ENCODE data around the gene FAM110D.

The FAM110D gene

GRCh38 chr1:26158908-26159742 is at the start of gene FAM110D:
Gene FAM110D (plus strand): TSS chr1:26159079. CDS start chr1:26161292, 2,213 bp downstream.
- TF ChIP-seq CTCF (IDR thresholded peaks at IDR 0.05; ENCODE audit: borderline replicate concordance, extremely low read depth, low read length, poor library complexity, severe bottlenecking) (no peak), EZH2 (IDR thresholded peaks at IDR 0.05; ENCODE audit: borderline replicate concordance, low read depth, low read length, severe bottlenecking) (no peak)
- no peak within 1 kb of the TSS for H3K9ac ChIP-seq (ENCODE audit: low read depth, low read length)
- H3K27me3 ChIP-seq (ENCODE audit: insufficient read depth, low read length, poor library complexity), result peaks cover 39% of the 10 kb centered on the region
- no peak for DNase-seq
- H2AFZ ChIP-seq (ENCODE audit: low read depth, low read length), result no peak within 1 kb of the TSS
- H3K79me2 ChIP-seq (ENCODE audit: insufficient read depth, low read length), result no peaks in the 10 kb centered on the region
- H4K20me1 ChIP-seq (ENCODE audit: insufficient read depth, low read length), result no peaks in the 10 kb centered on the region
- peaks cover 25% of the 10 kb centered on the region for H3K4me1 ChIP-seq (ENCODE audit: insufficient read depth, low read length)
- no peaks in the 10 kb centered on the region for H3K36me3 ChIP-seq (ENCODE audit: insufficient read depth, low read length)
- ATAC-seq (ENCODE audit: insufficient read depth, low read depth), result no peak
- H3K9me3 ChIP-seq (ENCODE audit: insufficient read depth, low read length, severe bottlenecking), result no peaks in the 10 kb centered on the region
- H3K27ac ChIP-seq (ENCODE audit: low read length), result no peak within 1 kb of the TSS
- H3K4me3 ChIP-seq (ENCODE audit: low read depth in 1 of 2, low read length in 2 of 2), result no peak within 1 kb of the TSS
- no peak within 1 kb of the TSS for H3K4me2 ChIP-seq (ENCODE audit: insufficient read depth, low read length)

- no peak overlapping the region for H2AFZ ChIP-seq (ENCODE audit: low read depth, low read length)
- H3K4me1 ChIP-seq (ENCODE audit: insufficient read depth, low read length), result peaks cover 33% of the 10 kb centered on the region
- H4K20me1 ChIP-seq (ENCODE audit: insufficient read depth, low read length), result no peaks in the 10 kb centered on the region
- H3K27ac ChIP-seq (ENCODE audit: low read length), result no peak overlapping the region
- H3K27me3 ChIP-seq (ENCODE audit: insufficient read depth, low read length, poor library complexity), result no peaks in the 10 kb centered on the region
- H3K36me3 ChIP-seq (ENCODE audit: insufficient read depth, low read length), result peaks cover 10% of the 10 kb centered on the region
- no peak overlapping the region for H3K4me3 ChIP-seq (ENCODE audit: low read depth in 1 of 2, low read length in 2 of 2)
- peak overlapping the region; percentile 81; the same call in 1 of the 2 replicates for H3K4me2 ChIP-seq (ENCODE audit: insufficient read depth, low read length)
- peak overlapping the region; percentile 88; the same call in 1 of the 2 replicates for H3K9ac ChIP-seq (ENCODE audit: low read depth, low read length)
- H3K79me2 ChIP-seq (ENCODE audit: insufficient read depth, low read length), result peaks cover 35% of the 10 kb centered on the region
- ATAC-seq (ENCODE audit: insufficient read depth, low read depth) (no peak), DNase-seq (no peak)
- no peaks in the 10 kb centered on the region for H3K9me3 ChIP-seq (ENCODE audit: insufficient read depth, low read length, severe bottlenecking)
- no peak for TF ChIP-seq EZH2 (IDR thresholded peaks at IDR 0.05; ENCODE audit: borderline replicate concordance, low read depth, low read length, severe bottlenecking)
Measured at GRCh38 chr1:26109229-26110164, 49.4 kb upstream of the FAM110D start.

- Histone ChIP-seq H3K27ac (ENCODE audit: low read length) (peak overlapping the region; percentile 85), H3K36me3 (ENCODE audit: insufficient read depth, low read length) (peaks cover 22% of the 10 kb centered on the region), H4K20me1 (ENCODE audit: insufficient read depth, low read length) (no peaks in the 10 kb centered on the region), H3K79me2 (ENCODE audit: insufficient read depth, low read length) (peaks cover 44% of the 10 kb centered on the region), H3K4me1 (ENCODE audit: insufficient read depth, low read length) (peaks cover 35% of the 10 kb centered on the region), H3K27me3 (ENCODE audit: insufficient read depth, low read length, poor library complexity) (no peaks in the 10 kb centered on the region), H2AFZ (ENCODE audit: low read depth, low read length) (peak overlapping the region; percentile 54), H3K4me3 (ENCODE audit: low read depth in 1 of 2, low read length in 2 of 2) (peak overlapping the region; percentile 75 to 87), H3K4me2 (ENCODE audit: insufficient read depth, low read length) (peak overlapping the region; percentile 81), H3K9ac (ENCODE audit: low read depth, low read length) (peak overlapping the region; percentile 88), H3K9me3 (ENCODE audit: insufficient read depth, low read length, severe bottlenecking) (no peaks in the 10 kb centered on the region)
- DNase-seq (peak; percentile 82), ATAC-seq (ENCODE audit: insufficient read depth, low read depth) (peak; percentile 69)
- no peak for TF ChIP-seq CTCF (IDR thresholded peaks at IDR 0.05; ENCODE audit: borderline replicate concordance, extremely low read depth, low read length, poor library complexity, severe bottlenecking)
Measured at GRCh38 chr1:26110731-26111529, 47.9 kb upstream of the FAM110D start.

All from DND-41 (cell line).